ENCODE measurements around the gene CTSD. TPM values are rescaled to one million over a fixed set of nuclear protein-coding genes. Genes with fewer than 3 reads are reported as not detected.

CTSD gene
- total RNA-seq, 4 donors from 2014 or later, result 385 to 583 (median 429) TPM

DNA sequence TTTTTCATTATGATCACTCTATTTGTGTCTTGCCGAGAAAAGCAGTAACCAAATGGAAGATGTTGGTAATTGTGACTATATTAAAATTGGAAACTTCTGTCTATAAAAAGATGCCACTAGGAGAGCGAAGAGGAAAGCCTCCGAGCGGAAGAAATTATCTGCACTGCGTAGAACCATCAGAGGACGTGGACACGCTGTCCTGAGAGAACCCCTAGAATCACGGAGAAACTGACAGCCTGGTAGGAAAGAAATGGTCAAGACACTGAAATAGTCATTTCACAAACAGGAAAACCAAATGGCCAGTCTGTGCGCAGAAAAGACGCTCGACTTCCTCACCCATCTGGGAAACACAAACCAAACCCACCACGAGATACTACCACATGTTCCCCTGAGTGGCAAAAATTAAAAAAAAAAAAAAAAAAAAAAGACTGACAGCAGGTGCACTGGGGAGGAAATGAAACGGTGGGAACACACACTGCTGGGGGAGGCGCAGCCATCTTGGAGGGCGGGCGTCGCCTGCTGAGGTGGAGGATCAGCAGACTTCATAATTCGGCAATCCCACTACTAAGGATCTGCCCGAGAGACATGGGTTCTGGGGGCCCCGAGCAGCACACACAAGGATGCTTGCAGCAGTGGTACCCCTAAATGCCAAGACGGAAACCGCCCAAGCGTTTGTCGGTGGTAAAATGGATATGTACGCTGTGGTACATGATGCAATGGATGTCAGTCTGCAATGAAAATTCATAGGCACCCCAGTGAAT lies 34.6 kb downstream of the CTSD start:
- H3K4me1 ChIP-seq, result no peaks in the 10 kb centered on the region
- TF ChIP-seq, protein P1, sequence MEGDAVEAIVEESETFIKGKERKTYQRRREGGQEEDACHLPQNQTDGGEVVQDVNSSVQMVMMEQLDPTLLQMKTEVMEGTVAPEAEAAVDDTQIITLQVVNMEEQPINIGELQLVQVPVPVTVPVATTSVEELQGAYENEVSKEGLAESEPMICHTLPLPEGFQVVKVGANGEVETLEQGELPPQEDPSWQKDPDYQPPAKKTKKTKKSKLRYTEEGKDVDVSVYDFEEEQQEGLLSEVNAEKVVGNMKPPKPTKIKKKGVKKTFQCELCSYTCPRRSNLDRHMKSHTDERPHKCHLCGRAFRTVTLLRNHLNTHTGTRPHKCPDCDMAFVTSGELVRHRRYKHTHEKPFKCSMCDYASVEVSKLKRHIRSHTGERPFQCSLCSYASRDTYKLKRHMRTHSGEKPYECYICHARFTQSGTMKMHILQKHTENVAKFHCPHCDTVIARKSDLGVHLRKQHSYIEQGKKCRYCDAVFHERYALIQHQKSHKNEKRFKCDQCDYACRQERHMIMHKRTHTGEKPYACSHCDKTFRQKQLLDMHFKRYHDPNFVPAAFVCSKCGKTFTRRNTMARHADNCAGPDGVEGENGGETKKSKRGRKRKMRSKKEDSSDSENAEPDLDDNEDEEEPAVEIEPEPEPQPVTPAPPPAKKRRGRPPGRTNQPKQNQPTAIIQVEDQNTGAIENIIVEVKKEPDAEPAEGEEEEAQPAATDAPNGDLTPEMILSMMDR (IDR thresholded peaks at IDR 0.05), result no peak
- TF ChIP-seq EP300 (IDR thresholded peaks at IDR 0.05) (no peak), POLR2A (IDR thresholded peaks at IDR 0.05) (no peak)
- no peak for DNase-seq (ENCODE audit: low spot score in 2 of 2)
- peaks cover 0 to 70% of the 10 kb centered on the region in 2 donors for H3K27me3 ChIP-seq
- H3K36me3 ChIP-seq, result no peaks in the 10 kb centered on the region
- no peak overlapping the region for H3K27ac ChIP-seq
- H3K4me3 ChIP-seq, result no peak overlapping the region
- H3K9me3 ChIP-seq, result no peaks in the 10 kb centered on the region
- 78 to 82% methylated on average over 25 of the region's 25 CpGs for WGBS, 2 donors

GRCh38 chr11:1728301-1728700 lies 35.4 kb downstream of the CTSD start:
- Histone ChIP-seq H3K36me3 (no peaks in the 10 kb centered on the region), H3K4me1 (no peaks in the 10 kb centered on the region), H3K9me3 (no peaks in the 10 kb centered on the region), H3K27me3 (peaks cover 0 to 62% of the 10 kb centered on the region in 2 donors), H3K4me3 (no peak overlapping the region), H3K27ac (no peak overlapping the region)
- no peak for DNase-seq (ENCODE audit: low spot score in 2 of 2)
- TF ChIP-seq, protein P1 (IDR thresholded peaks at IDR 0.05), result no peak
- TF ChIP-seq EP300 (IDR thresholded peaks at IDR 0.05) (no peak), POLR2A (IDR thresholded peaks at IDR 0.05) (no peak)
- WGBS, 2 donors, result 56% methylated on average over 4 of the region's 4 CpGs

- H3K36me3 ChIP-seq, result no peaks in the 10 kb centered on the region
- 71 to 72% methylated on average over 9 of the region's 9 CpGs for WGBS, 2 donors
- no peaks in the 10 kb centered on the region for H3K4me1 ChIP-seq
- H3K27ac ChIP-seq, result no peak overlapping the region
- H3K4me3 ChIP-seq, result no peak overlapping the region
- H3K27me3 ChIP-seq, result peaks cover 0 to 57% of the 10 kb centered on the region in 2 donors
- TF ChIP-seq POLR2A (IDR thresholded peaks at IDR 0.05), result no peak
- no peak for TF ChIP-seq EP300 (IDR thresholded peaks at IDR 0.05)
- TF ChIP-seq, protein P1 (IDR thresholded peaks at IDR 0.05), result no peak
- DNase-seq (ENCODE audit: low spot score in 2 of 2), result no peak
- no peaks in the 10 kb centered on the region for H3K9me3 ChIP-seq
Measured at GRCh38 chr11:1727861-1728260, 35.9 kb downstream of the CTSD start.

DNA sequence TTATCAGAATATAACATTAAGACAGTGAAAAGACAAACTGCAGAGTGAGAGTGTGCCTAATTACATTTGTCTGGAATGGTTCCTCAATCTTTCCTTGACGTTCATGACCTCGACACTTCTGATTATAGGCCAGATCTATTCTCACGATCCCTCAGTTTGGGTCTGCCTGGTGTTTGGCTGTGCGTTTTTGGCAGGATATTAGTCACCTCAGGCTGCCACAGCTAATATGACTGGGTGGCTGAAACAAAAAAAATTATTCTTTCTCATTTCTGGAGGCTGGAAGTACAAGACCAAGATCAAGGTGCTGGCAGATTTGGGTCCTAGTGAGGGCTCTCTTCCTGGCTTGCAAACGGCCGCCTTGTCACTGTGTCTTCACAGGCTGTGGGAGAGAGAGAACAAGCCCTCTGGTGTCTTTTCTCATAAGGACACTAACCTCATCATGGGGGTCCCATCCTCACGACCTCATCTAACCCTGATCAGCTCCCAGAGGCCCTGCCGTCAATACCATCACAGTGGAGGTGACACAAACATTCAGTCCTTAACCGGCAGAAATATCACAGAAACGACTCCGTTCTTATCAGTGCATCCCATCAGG lies 36.5 kb downstream of the CTSD start:
- H3K27me3 ChIP-seq, result peaks cover 0 to 51% of the 10 kb centered on the region in 2 donors
- TF ChIP-seq EP300 (IDR thresholded peaks at IDR 0.05), result no peak
- TF ChIP-seq, protein P1 (IDR thresholded peaks at IDR 0.05), result no peak
- 74 to 76% methylated on average over 11 of the region's 11 CpGs for WGBS, 2 donors
- no peaks in the 10 kb centered on the region for H3K9me3 ChIP-seq
- no peak for DNase-seq (ENCODE audit: low spot score in 2 of 2)
- H3K4me1 ChIP-seq, result no peaks in the 10 kb centered on the region
- no peaks in the 10 kb centered on the region for H3K36me3 ChIP-seq
- no peak overlapping the region for H3K27ac ChIP-seq
- no peak overlapping the region for H3K4me3 ChIP-seq

DNA sequence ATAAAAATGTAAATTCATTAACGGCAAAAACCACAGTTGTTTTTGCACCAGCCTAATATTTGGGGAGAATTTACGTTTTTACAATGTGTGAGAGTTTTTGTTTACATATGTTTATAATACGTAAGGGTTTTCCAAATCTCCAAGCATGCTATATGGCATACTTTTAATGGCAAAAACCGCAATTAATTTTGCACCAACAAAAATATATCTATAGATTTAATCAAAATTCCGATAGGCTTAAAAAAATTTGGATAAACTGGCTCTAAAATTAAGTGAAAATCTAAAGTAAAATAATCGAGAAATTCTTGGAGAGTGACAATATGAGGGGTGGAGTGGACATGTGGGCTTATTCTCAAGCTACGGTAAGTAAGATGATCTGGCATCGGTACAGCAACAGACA lies 43.9 kb downstream of the CTSD start:
- Histone ChIP-seq H3K36me3 (no peaks in the 10 kb centered on the region), H3K4me1 (peaks cover 0 to 9% (median 2%) of the 10 kb centered on the region in 4 donors), H3K27ac (no peak overlapping the region), H3K9me3 (no peaks in the 10 kb centered on the region), H3K4me3 (no peak overlapping the region), H3K27me3 (no peaks in the 10 kb centered on the region)
- DNase-seq (ENCODE audit: low spot score in 2 of 2), result no peak
- no peak for TF ChIP-seq EP300 (IDR thresholded peaks at IDR 0.05)
- TF ChIP-seq POLR2A (IDR thresholded peaks at IDR 0.05), result no peak
- TF ChIP-seq, protein P1 (IDR thresholded peaks at IDR 0.05), result no peak
- 78 to 84% methylated on average over 8 of the region's 8 CpGs for WGBS, 2 donors

All from tibial nerve (tissue), 4 donors.